HT1080 (cell line): ENCODE measurements around the gene ZNF311. TPM values are rescaled to one million over a fixed set of nuclear protein-coding genes. Genes with fewer than 3 reads are reported as not detected.
A peak's percentile ranks its signal among the peaks of the same experiment; 100 is the strongest.
"Not testable (repeated sequence)": the region's sequence is repeated elsewhere in the genome, so short reads cannot be mapped to it uniquely, and the experiment has no call there.

ENCODE experiments used
- DNase-seq: peaks from one replicate; pipeline ENCODE4 v3.0.0-alpha.2; 2015; ENCODE audit warnings: low read depth
- small RNA-seq: library from RNA; depleted of rRNA; stranded (forward); fragments of <200 nt; gene quantifications from one replicate; pipeline ENCODE3, GENCODE V24; 2014
- total RNA-seq: library from RNA; depleted of rRNA; stranded (reverse); fragments of >200 nt; shearing (Covaris generic); gene quantifications from 2 replicates; pipeline ENCODE4 v1.2.3, GENCODE V29; 2014; rRNA removed

Gene ZNF311
- total RNA-seq, 1 experiment from 2014 or later: 0.51 TPM

- no peak for DNase-seq
Measured at GRCh38 chr6:28956331-28956730, 48.8 kb downstream of the ZNF311 start.

DNA sequence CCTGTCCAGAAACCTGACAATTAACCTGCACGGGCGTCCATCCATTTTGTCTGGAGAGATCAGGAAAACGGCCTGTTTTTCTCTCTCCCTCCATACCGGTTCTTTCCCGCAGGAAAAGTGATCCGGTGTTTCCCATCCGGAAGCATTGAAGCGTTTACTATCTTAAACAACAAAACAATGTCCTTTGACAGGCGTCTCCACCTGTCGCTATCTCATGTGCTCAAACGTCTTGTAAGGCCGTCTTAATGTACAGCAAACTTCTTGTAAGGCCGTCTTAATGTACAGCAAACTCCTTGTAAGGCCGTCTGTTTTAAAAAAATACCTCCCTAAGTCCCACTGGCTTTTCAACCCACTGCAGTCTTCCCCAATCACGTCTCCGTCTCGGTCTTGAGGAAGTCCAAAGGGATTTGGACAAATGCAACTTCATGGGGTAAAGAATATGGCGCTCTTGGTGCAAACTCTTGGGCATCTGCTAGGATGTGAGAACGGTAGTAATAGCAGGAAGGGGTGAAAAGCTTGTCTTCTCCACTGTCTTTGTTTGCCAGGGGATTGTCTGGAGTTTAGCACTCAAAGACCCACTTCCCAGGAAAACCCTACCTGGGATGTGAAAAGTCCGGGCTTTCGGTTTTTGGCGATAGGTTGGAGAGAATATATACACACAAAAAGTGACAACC is 51.4 kb downstream of the ZNF311 start:
- DNase-seq: peak; percentile 30

DNA sequence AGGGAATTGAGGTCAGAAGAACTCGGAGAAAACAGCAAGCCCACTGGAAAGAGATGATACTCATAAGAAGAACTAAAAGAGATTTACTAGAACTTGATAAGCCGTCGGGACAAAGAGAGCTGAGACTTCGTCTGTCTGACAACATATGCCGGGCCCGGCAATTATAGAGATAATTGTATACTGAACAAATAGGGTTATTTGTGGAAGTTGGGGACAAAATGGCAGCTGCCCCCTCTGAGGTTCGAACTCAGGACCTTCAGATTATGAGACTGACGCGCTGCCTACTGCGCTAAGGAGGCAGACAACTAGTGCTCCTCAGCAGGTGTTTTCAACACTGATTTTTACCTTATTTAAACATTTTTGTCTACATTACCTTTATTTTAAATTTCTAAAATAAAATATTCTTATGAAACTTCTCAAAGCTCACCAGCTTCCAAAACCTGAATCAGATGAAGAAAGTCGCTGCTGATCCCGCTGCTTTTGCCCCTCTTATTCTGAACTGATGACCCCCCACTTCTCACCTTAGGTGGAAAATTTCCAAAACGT is 52.0 kb downstream of the ZNF311 start:
- peak; percentile 76 for DNase-seq

GRCh38 chr6:28949656-28950195 is 55.4 kb downstream of the ZNF311 start:
- DNase-seq: not testable (repeated sequence)

GRCh38 chr6:28948782-28949486 is 56.2 kb downstream of the ZNF311 start:
- DNase-seq: peak; percentile 33

- DNase-seq: peak; percentile 91
Measured at GRCh38 chr6:28947831-28948270, 57.3 kb downstream of the ZNF311 start.

- DNase-seq: no peak
Measured at GRCh38 chr6:28947067-28947765, 57.9 kb downstream of the ZNF311 start.

DNA sequence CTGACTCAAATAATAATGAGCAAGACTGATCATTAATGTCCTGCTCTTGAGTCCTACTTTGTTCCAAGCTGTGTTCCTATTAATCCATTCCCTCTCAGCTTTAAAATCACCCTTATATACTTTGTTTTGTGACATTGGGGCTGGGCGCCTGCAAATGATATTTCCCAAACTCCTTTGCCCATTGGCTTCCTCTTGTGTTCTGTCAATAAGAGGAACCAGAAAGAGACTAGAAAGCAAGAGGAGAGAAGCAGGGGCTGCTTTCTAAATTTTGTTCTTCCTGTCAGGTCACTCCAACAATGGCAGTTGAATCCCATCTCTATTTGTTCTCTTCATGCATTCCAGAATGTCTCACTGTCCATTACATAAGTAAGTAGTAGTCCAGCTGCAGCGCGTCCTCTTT is 59.8 kb downstream of the ZNF311 start:
- no peak for DNase-seq

Small RNA genes lying within 50 kb of the gene (small RNA-seq; reads per million reads assigned to genes)
- gene RN7SL471P: not detected

Other genes starting within 250 kb of the ZNF311 start
- 87.3 and 89.5 TPM in 2 replicates for gene TRIM27, start 81.3 kb downstream of the ZNF311 start, total RNA-seq
- not detected in 2 replicates for gene OR2W1, start 39.9 kb upstream of the ZNF311 start, total RNA-seq
- gene OR2B3, start 82.0 kb upstream of the ZNF311 start, total RNA-seq: not detected in 2 replicates
- gene OR2J1, start 94.2 kb upstream of the ZNF311 start, total RNA-seq: not detected in 2 replicates
- gene OR2J3, start 102.7 kb upstream of the ZNF311 start, total RNA-seq: not detected in 2 replicates
- gene OR2J2, start 165.6 kb upstream of the ZNF311 start, total RNA-seq: not detected in 2 replicates